Activated B cell treated with CpG ODN at 0.5 μM for 24 hours (primary cell): ENCODE measurements around the gene SMIM41. TPM values are rescaled to one million over a fixed set of nuclear protein-coding genes. Genes with fewer than 3 reads are reported as not detected.

Experiments used
- ATAC-seq: fragments of 200-7000 bp; cut with Tn5 transposase; one replicate; pipeline ENCODE4 v1.10.0; 2021; ENCODE audit warnings: low read depth, mild to moderate bottlenecking, moderate library complexity
- CTCF ChIA-PET: fragments of 350-600 bp; sonication (Branson Sonifier 250); formaldehyde crosslinking; loops from one replicate; lab custom pipeline; 2021; ENCODE audit warnings: antibody characterized with exemption; lab: Charles Lee
- POLR2A ChIA-PET: fragments of 350-600 bp; sonication (Branson Sonifier 250); formaldehyde crosslinking; loops from one replicate; lab custom pipeline; 2021; ENCODE audit warnings: antibody characterized with exemption; lab: Charles Lee
- DNase-seq: peaks from one replicate; pipeline ENCODE4 v3.0.0; 2022
- H3K27ac Mint-ChIP-seq: one replicate; pipeline ENCODE4 v1.8.0; 2020; ENCODE audit warnings: mixed read lengths
- H3K27me3 Mint-ChIP-seq: one replicate; pipeline ENCODE4 v1.8.0; 2021; ENCODE audit warnings: mixed read lengths
- H3K36me3 Mint-ChIP-seq: one replicate; pipeline ENCODE4 v1.8.0; 2021; ENCODE audit warnings: low read depth, mixed read lengths
- H3K4me1 Mint-ChIP-seq: one replicate; pipeline ENCODE4 v1.8.0; 2021; ENCODE audit warnings: mixed read lengths
- H3K4me3 Mint-ChIP-seq: one replicate; pipeline ENCODE4 v1.8.0; 2020; ENCODE audit warnings: mild to moderate bottlenecking, mixed read lengths
- H3K9me3 Mint-ChIP-seq: one replicate; pipeline ENCODE4 v1.8.0; 2020; ENCODE audit warnings: mixed read lengths
- intact Hi-C: fragments of 100-400 bp; cut with micrococcal nuclease; formaldehyde crosslinking; loops from one replicate; pipeline ENCODE4 v1.15.1; 2024
- total RNA-seq: library from RNA; stranded (reverse); gene quantifications from 2 replicates; pipeline ENCODE4 v1.2.3, GENCODE V29; 2022
- TF ChIP-seq, protein P1 (sequence below): fragments of 200-600 bp; IDR thresholded peaks from one replicate; pipeline ENCODE4 v1.8.0; 2022; ENCODE audit warnings: antibody characterized with exemption, mild to moderate bottlenecking

Gene SMIM41
- total RNA-seq, 1 donor from 2014 or later = not detected

DNA sequence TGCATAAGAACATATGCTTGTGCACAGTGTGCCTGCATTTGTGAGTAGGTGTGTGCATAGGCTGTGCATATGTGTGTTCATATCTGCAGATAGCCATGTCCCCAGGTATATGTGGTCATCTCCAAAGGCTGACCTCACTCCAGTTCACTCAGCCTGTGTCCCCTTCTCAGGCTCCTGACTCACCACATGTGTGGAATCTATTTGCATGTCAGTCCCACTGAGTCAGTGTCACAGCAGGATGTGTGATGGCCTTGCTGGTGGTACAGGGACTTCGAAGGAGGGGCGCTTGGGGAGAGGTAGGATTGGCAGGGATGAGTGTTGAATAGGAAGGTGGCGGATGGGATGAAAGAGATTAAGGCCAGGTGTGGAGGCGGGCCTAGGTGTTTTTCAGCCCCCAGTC, 76.8 kb downstream of the SMIM41 start:
- intact Hi-C loops = loop anchor here (1.0 to 10.0 kb wide), 3 partner anchors 171 to 723 kb away; no protein-coding TSS in a partner anchor
- ATAC-seq = no peak
- Mint-ChIP-seq H3K4me3 (no peak overlapping the region), H3K9me3 (peaks cover 5% of the 10 kb centered on the region), H3K27me3 (peaks cover 15% of the 10 kb centered on the region), H3K27ac (no peak overlapping the region), H3K4me1 (peaks cover 6% of the 10 kb centered on the region), H3K36me3 (no peaks in the 10 kb centered on the region)
- DNase-seq = no peak
- POLR2A ChIA-PET = no interaction called here
- CTCF ChIA-PET = interaction anchor here (0.6 to 3.3 kb wide), 6 partner anchors 10 to 723 kb away, joined by 3 to 14 read pairs (median 4); no protein-coding TSS in a partner anchor
- TF ChIP-seq, protein P1, sequence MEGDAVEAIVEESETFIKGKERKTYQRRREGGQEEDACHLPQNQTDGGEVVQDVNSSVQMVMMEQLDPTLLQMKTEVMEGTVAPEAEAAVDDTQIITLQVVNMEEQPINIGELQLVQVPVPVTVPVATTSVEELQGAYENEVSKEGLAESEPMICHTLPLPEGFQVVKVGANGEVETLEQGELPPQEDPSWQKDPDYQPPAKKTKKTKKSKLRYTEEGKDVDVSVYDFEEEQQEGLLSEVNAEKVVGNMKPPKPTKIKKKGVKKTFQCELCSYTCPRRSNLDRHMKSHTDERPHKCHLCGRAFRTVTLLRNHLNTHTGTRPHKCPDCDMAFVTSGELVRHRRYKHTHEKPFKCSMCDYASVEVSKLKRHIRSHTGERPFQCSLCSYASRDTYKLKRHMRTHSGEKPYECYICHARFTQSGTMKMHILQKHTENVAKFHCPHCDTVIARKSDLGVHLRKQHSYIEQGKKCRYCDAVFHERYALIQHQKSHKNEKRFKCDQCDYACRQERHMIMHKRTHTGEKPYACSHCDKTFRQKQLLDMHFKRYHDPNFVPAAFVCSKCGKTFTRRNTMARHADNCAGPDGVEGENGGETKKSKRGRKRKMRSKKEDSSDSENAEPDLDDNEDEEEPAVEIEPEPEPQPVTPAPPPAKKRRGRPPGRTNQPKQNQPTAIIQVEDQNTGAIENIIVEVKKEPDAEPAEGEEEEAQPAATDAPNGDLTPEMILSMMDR = no peak

DNA sequence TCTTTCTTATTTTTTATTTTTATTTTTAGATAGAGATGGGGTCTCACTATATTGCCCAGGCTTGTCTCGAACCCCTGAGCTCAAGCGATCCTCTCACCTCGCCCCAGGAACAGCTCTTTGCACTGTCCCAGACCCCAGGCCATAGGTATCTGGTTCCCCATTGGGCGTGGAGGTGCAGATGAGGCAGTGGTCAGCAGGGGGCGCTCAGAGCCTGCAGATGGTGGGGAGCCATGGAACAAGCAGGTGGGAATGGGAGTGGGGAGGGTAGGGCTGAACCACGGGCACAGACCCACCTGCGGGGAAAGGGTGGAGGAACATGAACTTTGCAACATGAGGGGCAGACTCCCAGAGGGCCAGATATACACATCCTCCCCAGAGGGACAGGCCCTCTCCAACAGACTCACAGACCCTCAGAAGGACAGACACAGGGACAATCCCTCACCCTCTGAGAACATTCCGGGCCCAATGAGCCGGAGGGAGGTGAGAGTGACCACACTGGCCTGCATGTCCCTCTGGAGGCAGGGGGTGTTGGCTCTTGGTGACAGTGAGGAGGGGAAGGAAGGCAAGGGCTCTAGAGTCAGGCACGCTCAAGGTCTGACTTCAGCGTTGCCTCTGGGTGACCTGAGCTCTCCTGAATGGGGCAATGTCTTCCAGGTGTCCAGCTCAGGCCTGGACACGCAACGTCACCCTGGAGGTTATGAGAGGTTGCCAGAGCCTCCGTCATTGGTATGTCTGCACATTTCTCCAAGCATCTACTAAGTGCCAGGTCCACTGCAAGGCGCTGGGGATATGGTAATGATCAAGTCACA, 77.5 kb downstream of the SMIM41 start:
- peak; percentile 69 for ATAC-seq
- no peak overlapping the region for H3K27ac Mint-ChIP-seq
- intact Hi-C loops = loop anchor here (1.0 to 10.0 kb wide), 3 partner anchors 170 to 722 kb away; no protein-coding TSS in a partner anchor
- POLR2A ChIA-PET = no interaction called here
- CTCF ChIA-PET = interaction anchor here (0.6 to 2.6 kb wide), 5 partner anchors 10 to 722 kb away, joined by 3 to 11 read pairs (median 3); partner anchors contain the start of gene KRT3
- H3K4me1 Mint-ChIP-seq = no peaks in the 10 kb centered on the region
- TF ChIP-seq, protein P1 = no peak
- DNase-seq = peak; percentile 56
- peaks cover 14% of the 10 kb centered on the region for H3K27me3 Mint-ChIP-seq
- H3K36me3 Mint-ChIP-seq = no peaks in the 10 kb centered on the region
- peaks cover 5% of the 10 kb centered on the region for H3K9me3 Mint-ChIP-seq
- no peak overlapping the region for H3K4me3 Mint-ChIP-seq

DNA sequence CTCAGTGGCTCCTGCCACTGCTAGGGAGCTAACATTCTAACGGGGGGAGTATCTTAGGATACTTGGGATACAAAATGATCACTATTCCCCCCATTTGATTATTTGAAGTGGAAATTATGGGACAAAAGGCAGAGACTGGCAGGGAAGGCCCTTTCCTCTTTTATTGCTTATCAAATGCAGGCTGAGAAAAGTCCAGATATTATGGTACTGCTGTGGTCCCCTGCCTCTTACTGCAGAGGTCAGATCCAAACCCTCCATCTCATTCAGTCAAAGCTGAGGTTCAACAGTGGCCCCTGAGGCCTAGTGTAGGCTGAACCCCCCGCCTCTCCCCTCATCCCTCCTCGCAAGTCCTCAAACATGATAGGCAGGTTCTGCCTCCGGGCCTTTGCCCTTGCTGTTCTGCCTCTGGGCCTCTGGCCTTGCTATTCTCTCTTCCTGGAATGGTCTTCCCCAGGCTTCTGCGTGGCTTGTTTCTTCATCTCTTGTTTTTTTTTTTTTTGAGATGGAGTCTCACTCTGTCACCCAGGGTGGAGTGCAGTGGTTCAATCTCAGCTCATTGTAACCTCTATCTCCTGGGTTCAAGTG, 78.2 kb downstream of the SMIM41 start:
- no peaks in the 10 kb centered on the region for H3K36me3 Mint-ChIP-seq
- no peaks in the 10 kb centered on the region for H3K4me1 Mint-ChIP-seq
- H3K4me3 Mint-ChIP-seq = no peak overlapping the region
- ChIA-PET CTCF (interaction anchor here (0.7 to 2.6 kb wide), 4 partner anchors 170 to 1924 kb away, joined by 3 to 11 read pairs (median 4); partner anchors contain the start of gene KRT3), POLR2A (no interaction called here)
- ATAC-seq (no peak), DNase-seq (no peak)
- TF ChIP-seq, protein P1 = no peak
- H3K9me3 Mint-ChIP-seq = peaks cover 5% of the 10 kb centered on the region
- intact Hi-C loops = loop anchor here (10.0 kb wide), 1 partner anchor 347 kb away; no protein-coding TSS in a partner anchor
- peaks cover 12% of the 10 kb centered on the region for H3K27me3 Mint-ChIP-seq
- H3K27ac Mint-ChIP-seq = no peak overlapping the region

Other genes with a start within 250 kb of the SMIM41 start
- 0.39 and 0.69 TPM in 2 replicates for gene FIGNL2, start 231.0 kb upstream of the SMIM41 start, total RNA-seq
- not detected in 2 replicates for gene ANKRD33, start 191.6 kb upstream of the SMIM41 start, total RNA-seq
- not detected in 2 replicates for gene ACVRL1, start 172.2 kb upstream of the SMIM41 start, total RNA-seq
- gene ACVR1B, start 128.0 kb upstream of the SMIM41 start, total RNA-seq = 7.8 and 10.0 TPM in 2 replicates
- gene TAMALIN, start 72.8 kb upstream of the SMIM41 start, total RNA-seq = 47.6 and 52.8 TPM in 2 replicates
- gene NR4A1, start 28.3 kb upstream of the SMIM41 start, total RNA-seq = 18.8 and 24.2 TPM in 2 replicates
- gene ATG101, start 9.7 kb upstream of the SMIM41 start, total RNA-seq = 25.6 and 32.5 TPM in 2 replicates
- not detected in 2 replicates for gene KRT80, start 112.3 kb downstream of the SMIM41 start, total RNA-seq
- gene KRT7, start 153.5 kb downstream of the SMIM41 start, total RNA-seq = 0.81 and 1.1 TPM in 2 replicates
- not detected in 2 replicates for gene KRT86, start 194.9 kb downstream of the SMIM41 start, total RNA-seq
- gene KRT81, start 211.8 kb downstream of the SMIM41 start, total RNA-seq = not detected in 2 replicates
- not detected in 2 replicates for gene KRT83, start 241.7 kb downstream of the SMIM41 start, total RNA-seq